HT1080 (cell line): ENCODE results near the gene MICB. TPM values are rescaled to one million over a fixed set of nuclear protein-coding genes. Genes with fewer than 3 reads are reported as not detected.
A peak's percentile ranks its signal among the peaks of the same experiment; 100 is the strongest.

Experiments used
- DNase-seq: peaks from one replicate; pipeline ENCODE4 v3.0.0-alpha.2; 2015; ENCODE audit warnings: low read depth
- total RNA-seq: library from RNA; depleted of rRNA; stranded (reverse); fragments of >200 nt; shearing (Covaris generic); gene quantifications from 2 replicates; pipeline ENCODE4 v1.2.3, GENCODE V29; 2014

Gene MICB
- total RNA-seq, 1 experiment from 2014 or later: not detected

DNA sequence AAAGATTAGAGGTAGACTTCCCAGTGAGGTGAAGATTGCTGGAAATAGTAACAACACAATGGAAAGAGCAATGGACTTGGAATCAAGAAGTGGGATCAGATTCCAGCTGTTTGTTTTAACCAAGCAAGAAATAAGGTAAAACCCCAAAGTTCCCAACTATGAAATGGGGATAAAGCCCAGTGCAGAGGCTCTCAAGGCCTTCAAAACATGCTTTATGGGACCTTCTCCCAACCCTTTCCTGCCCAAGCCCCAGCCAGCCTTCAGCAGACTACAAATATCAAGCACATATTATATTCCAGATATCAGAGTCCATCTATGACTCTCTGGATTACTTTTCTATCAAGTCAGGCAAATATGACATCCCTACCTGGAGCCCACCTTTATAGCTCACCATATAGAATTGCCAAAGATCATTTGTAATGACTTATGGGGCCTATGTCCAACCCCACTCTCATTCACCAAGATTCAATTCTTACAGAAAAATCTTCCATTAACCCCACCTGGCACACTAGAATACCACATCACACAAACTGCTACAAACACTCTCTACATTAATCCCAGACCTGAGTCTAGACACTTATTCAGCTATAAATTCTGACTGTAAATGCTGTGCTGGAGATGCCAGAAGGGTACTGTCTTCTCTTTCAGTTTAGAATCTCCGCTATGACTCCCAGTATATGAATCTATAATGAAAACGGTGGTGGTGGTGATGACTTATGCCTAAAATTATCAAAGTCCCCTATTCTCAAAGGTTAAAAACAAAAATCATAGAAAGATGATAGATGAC lies 37.8 kb downstream of the MICB start:
- DNase-seq: no peak

DNA sequence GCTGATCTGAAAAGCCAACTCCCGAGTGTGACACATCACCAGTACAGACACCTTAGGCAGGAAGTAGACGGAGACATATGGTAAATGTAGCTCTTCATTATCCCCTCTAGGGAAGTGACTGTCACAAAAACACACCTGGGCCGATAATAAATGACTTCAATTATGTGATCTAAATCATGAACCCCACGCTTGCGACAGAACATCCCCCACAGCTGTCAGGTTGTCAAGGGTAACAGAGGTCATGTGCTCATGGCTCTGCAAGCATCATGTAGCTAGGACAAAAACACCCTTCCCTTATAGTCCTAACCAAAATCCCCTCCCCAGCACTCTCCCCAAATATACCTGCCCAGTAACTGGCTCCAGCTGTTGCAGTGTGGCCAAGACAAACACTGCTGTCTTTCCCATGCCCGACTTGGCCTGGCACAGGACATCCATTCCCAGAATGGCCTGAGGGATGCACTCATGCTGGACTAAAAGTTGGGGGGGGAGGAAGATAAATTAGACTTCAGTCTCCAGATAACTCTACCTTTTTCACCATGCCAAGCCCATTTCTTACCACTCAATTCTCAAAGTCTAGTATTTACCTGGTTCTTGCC lies 41.0 kb downstream of the MICB start:
- DNase-seq: no peak

DNA sequence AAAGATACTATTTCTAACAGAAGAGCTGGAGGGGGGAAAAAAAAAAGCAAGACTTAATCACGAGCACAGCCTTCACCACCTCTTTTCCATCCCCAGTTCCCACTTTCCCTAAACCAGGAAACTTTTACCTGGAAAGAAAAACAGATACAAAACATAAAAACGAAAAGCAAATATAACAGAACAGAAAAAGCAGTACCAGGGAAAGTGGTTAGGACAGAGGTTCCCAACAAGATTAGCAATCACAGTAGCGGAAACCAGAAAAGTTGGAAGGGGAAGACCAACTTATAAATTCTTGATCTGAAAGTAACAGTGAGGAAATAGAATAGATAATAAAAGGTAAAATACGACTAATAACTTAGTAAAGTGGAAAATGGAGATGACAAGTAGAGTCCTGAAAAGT lies 42.7 kb downstream of the MICB start:
- no peak for DNase-seq

DNA sequence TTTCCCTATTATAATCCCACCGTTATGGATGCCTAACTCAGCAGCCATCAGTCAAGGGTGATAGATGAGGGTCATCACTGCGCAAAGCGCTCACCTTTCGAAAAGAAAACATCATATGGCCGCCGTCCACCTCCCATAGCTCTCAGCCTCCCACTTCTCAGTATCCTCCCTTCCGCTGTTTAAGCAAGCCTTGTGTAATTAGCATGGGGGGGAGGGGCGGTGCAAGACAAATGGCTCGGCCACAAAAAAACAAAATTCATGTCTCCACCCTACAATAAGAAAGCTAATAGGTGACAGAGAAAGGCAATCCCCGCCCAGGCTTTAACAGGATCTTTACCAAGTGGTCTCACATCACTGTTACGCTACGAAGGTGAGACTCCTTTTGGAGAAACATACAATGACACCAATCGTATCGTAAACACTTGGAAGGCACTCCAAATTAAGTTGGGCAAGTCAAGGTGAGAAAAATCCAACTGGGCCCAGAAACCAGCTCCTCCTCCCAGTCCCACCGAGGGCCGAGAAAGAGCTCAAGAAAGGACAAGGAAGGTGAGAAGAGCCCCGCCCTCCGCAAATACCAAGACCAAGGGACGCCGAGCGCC lies 43.2 kb downstream of the MICB start:
- peak; percentile 55 for DNase-seq

DNA sequence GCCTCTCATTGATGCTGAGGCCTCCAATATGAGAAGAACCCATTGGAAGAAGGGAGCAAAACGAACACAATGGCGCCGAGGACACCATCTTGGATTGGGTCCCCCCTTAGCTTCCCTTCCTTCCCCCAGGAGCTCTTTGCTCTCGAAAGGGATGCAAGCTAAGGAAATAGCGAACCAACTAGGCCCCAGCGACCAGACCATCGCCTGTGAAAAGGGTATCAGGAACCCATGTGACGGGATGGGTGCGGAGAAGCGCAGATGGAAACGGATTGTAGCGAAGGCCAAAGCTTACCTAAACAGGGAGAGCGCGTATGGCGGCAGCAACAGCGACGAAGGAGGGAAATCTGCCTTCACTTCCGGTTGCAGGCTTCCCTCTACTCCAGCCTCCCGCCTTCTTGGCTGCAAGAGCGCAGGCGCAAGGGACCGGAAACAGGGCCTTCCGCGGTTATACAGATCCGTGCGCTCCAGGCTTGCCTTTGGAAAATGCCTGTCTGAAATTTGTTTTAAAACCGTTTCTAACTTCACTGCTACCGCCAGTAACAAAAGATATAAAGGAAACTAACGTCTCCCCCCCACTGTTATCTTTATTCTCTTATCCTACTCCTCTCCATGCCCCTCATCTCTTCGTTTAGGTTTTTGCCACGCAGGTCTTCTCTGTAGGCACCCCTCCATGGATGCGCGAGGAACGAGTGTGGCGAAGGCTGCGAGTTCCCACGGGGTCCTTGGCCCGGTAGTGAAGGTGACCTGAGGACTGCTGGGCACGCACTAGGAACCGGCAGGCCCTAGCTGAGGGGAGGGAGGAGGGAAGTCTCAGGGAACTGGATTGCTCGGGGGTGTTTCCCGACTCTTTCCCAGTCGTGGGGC lies 43.9 kb downstream of the MICB start, which contains the start of gene DDX39B:
DDX39B (minus strand) TSS at position 346 of the 864 bp plus-strand sequence. CDS start 1,471 bp downstream, outside the sequence.
- peak; percentile 94 for DNase-seq

DNA sequence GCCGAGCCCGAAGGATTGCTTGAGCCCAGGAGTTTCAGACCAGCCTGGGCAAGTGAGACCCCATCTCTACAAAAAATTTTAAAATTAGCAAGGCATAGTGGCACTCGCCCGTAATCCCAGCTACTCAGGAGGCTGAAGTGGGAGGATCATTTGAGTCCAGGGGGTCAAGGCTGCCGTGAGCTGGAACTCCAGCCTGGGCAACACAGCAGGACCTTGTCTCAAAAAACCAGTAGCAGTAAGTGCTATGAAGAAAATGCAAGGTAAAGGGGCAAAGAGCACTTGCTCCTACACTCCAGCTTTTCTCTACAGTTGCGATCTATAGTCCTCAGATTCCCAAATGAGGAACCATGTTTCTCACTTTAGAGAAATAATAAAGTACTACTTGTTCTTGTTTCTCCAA lies 45.7 kb downstream of the MICB start:
- no peak for DNase-seq

DNA sequence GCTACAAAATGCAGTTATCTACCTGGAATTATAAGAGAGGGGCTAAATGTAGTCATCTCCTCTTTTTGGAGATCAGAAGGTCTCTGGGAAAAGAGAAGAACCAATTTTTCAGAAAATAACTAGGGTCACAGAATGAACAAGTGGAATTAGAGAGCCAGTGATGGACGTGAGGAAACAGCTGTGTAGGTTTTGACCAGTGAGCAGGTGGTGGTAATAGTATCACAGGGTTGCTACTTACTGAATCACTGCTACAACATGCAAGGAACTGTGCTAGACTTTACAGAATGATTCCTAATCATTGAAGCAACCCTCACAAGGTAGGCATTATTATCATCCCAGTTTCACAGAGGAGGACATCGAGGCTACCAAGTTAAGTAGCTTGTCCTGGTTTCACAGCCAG lies 46.7 kb downstream of the MICB start:
- DNase-seq: no peak

DNA sequence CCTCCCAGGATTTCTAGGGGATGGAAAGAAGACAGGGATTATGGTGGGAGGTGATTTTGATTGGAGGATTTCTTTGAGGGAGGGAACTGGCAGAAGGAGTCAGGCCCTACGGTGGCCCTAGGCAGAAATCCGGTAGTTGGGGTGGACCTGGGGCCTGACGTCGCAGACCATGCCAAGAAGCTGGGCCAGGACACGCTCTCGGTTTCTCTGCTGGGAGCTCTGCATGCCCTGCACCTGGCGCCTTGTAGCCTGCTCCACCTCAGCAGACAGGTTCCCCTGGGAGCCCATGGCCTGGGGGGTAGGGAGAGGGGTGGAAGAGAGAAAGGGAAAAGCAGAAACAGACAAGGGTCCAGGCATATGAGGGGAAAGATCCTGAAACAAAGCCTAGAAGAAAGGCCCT lies 47.3 kb downstream of the MICB start:
- DNase-seq: no peak

DNA sequence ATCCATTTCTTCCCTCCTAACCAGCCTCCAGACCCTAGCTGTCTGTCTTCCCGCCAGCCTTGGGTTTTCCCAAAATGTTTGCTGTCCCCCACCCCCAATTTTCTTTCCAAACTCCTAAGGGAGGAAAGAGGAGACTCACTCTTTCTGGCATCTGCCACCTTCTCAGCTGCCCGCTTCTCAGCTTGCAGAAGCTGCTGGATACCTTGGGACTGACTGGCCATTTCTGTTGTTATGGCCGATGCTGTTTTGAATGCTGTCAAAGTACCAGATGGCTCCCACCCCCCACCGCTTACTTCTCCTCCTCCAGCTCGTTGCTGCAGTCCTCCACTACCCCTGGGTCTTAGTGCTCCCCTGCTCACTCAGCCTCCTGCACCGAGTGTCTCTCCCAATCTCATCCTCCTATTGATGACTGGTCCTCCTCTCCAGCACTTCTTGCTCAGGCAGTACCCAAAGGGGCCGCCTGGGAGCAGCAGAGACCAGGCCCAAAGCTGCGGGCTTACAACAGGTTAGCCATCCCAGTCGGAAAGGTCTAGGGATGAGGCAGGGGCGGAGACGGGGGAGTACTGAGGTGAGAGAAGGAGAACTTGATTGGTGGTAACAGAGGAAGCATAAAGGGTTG lies 48.5 kb downstream of the MICB start, which contains the start of gene ATP6V1G2:
ATP6V1G2 (minus strand) TSS at position 270 of the 619 bp plus-strand sequence; CDS start at position 221, 49 bp downstream.
- DNase-seq: peak; percentile 94

DNA sequence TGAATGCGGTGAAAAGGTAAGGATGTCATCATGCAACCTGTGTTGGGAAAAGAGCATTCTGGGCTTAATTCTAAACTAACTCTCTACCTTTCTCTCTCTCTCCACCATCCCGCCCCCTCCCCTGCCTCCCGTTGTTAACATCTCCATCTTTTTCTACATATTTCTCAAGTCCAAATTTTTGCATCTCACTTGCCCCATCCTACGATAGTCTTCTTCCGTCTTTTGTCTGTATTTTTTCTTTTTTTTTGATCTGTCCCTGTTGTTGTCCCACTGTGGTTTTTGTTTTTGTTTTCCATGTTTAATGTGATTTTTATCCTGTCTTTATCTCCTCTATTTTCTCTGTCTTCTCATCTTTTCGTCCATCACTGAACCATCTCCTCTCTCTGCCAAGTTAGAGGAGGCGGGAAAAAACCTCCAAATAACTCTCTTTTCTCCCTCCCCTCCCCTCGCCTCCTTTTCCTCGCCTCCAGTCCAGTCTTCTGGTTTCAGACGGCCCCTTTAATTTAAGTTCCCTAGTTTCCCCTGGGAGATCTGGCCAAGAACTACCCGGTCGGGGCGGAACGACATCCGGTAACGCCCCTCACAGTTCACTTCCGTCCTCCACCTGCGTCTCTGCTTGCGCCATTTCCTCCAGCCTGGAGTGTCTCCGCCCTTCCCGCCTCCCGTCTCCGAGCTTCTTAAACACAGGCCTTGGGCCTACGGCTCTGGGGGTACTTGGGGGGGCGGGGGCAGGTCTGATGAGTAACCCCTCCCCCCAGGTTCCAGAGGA lies 49.2 kb downstream of the MICB start, which contains the start of gene NFKBIL1:
NFKBIL1 (plus strand) TSS at position 651 of the 769 bp plus-strand sequence; CDS start at position 738, 87 bp downstream.
- DNase-seq: peak; percentile 97

DNA sequence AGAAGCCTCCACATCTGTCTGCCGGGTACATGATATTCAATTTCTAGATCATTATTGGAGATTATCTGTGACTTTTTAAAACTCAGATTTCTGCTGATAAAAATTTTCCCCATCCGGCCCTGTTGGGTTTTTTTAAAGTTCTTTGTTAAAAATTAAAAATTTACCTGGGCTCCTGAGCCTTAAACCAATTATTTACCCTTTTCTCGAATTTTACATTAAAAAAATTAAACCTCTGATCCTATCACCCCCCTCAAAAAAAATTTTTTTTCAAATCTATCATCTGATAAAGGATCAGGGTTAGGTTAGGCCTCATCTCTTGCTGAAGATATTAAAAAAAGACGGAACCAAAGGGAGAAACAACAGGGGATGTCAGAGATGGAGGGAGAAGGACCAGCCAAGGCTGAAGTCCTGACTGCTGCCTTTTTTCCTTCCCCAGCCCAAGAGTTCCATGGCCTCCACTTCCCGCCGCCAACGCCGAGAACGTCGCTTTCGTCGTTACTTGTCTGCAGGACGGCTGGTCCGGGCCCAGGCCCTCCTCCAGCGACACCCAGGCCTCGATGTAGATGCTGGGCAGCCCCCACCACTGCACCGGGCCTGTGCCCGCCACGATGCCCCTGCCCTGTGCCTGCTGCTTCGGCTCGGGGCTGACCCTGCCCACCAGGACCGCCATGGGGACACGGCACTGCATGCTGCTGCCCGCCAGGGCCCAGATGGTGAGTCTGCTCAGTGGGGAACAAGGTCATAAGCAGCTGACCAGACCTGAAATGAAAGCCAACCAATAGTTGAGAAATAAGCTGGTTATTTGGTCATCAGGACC lies 50.0 kb downstream of the MICB start:
- DNase-seq: no peak

DNA sequence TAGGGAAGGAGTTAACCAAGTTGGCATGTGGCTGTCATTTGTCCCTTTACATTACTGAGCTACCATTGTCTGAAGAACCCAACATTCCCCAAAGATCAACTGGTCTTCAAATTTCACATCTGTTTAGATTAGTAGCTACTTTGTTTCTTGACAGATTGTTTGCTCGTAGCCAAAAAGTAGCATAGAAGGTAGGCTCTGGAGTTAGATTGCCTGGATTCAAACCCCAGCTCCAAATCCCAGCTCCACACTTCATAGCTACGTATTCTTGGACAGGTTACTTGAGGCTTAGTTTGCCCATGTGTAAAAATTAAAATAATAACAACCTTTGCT lies 50.6 kb downstream of the MICB start:
- DNase-seq: no peak

DNA sequence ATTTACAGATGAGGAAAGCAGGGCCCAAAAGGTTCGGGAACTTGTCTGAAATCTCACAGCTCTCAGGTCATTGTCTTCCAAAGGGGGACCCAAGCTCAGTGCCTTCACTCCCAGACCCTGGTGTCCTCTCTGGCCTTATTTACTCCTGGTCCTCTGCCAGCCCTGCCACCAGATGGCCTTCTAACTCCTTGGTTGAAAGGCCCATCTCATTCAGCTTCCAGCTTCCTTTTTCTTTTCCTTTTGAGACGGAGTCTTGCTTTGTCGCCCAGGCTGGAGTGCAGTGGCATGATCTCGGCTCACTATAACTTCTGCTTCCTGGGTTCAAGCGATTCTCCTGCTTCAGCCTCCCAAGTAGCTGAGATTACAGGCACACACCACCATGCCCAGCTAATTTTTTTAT lies 53.4 kb downstream of the MICB start:
- DNase-seq: peak; percentile 63

DNA sequence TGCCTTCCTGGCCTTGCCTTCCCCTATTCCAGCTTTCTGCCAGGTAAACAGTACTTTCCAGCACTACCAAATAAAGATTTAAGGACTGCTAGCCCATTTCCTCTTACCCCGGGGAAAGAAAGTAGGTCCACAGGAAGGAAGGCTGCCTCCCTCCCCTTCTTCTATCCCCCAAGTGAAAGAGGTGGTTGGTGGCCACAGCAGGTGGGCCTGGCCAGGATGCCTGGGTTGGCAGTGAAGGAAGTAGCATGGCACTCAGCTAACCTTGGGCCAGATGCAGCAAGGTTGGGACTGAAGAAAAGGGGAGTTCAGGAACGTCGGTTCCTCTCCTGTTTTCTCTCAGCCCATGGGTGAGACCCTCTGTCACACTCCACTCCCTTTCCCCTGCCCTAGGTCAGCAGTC lies 58.4 kb downstream of the MICB start:
- DNase-seq: no peak

DNA sequence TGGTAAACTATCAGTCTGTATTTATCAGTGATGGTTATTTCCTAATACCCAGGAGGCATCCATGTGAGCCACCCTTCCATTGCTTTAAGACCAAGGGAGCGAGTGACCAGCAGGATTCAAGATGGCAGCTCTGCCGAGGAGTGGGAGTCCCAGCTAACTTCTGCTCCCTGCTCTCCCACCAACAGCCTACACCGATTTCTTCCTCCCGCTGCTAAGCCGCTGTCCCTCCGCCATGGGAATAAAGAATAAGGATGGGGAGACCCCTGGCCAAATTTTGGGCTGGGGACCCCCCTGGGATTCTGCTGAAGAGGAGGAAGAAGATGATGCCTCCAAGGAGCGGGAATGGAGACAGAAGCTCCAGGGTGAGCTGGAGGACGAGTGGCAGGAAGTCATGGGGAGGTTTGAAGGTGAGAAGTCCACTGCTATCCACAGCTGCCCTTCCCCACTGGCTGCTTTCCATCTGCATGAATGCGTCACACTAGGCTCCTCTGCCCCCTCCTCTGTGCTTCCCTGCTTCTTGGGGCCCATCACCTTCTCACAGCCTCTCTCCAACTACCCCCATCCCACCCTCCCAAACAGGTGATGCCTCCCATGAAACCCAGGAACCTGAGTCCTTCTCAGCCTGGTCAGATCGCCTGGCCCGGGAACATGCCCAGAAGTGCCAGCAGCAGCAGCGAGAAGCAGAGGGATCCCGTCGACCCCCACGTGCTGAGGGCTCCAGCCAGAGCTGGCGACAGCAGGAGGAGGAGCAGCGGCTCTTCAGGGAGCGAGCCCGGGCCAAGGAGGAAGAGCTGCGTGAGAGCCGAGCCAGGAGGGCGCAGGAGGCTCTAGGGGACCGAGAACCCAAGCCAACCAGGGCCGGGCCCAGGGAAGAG lies 59.7 kb downstream of the MICB start:
- DNase-seq: no peak

DNA sequence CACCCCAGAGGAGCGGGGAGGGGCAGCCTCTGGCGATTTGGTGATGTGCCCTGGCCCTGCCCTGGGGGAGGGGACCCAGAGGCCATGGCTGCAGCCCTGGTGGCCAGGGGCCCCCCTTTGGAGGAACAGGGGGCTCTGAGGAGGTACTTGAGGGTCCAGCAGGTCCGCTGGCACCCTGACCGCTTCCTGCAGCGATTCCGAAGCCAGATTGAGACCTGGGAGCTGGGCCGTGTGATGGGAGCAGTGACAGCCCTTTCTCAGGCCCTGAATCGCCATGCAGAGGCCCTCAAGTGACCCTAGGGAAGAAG lies 60.3 kb downstream of the MICB start:
- DNase-seq: no peak

DNA sequence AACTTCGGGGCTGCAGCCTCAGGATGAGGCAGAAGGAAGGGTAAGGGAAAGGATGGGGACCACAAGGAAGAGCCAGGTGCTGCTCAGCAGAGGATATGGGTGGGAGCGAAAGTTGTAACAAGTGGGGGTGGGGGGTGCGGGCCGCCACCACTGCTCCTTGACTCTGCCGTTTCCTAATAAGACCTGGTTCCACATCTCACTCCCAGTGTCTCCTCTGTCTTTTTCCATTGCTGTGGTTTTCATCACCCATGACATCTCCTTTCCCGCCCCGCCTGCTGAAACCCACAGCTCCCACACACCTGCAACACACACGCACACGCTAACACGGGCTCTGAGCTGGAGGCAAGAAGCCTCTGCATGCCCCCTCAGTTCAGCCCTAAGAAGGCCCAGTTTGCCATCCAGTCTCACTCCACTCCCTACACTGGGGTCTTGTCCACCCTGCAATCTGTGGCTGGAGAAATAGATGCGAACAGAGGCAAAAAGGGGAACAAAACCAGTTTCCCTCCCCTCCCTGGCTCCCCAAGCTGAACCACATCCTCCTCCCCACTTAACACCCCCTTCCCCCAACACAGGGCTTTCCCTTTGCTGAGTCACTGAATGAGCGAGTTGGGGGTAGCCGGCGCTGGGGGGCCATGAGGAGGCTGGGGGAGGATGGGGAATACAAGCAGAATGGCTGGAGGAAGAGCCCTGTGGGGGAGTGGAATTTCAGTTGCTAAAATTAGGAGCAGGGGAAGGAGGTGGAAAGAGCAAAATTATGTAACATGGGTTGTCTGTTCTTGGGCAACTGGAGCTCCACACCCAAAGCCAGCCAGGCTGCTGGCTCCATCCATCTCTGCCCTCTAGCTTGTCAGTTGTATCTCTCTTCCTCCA lies 60.9 kb downstream of the MICB start:
- peak; percentile 46 for DNase-seq

DNA sequence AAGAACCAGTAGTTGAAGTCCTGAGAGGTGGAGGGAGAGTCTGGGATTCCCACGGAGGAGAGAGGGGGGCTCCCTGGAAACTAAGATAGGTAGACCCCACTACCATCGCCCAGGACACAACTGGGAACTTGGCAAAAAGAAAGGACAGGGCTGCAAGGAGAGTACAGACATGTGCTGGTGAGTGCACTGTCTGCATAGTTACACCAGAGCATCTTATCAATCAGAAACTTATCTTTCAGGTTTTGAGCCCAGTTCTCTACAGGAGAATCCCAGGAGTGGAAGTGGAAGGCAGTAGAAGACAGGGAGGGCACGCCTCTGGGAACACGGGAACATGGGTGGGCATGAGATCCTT lies 61.6 kb downstream of the MICB start:
- DNase-seq: no peak
